HL-60 (cell line): ENCODE measurements around the gene PAK5.

Source experiments
- DNase-seq, 2 experiments: peaks; one replicate each; pipeline ENCODE4 v3.0.0-alpha.2; 2010 to 2020; ENCODE audit warnings: low read depth in 1 of 2, low spot score in 1 of 2
- H3K27ac ChIP-seq: fragments of 250-450 bp; sonication (Bioruptor Pico); replicated peaks from 2 replicates; pipeline ENCODE4 v1.5.1; 2020; ENCODE audit warnings: mild to moderate bottlenecking, moderate library complexity
- H3K27me3 ChIP-seq: fragments of 250-450 bp; sonication (Bioruptor Pico); 2 replicates; pipeline ENCODE4 v1.5.1; 2021; ENCODE audit warnings: mild to moderate bottlenecking, moderate library complexity; ENCODE audit not compliant: insufficient read depth, poor library complexity, severe bottlenecking
- H3K4me3 ChIP-seq: replicated peaks from 2 replicates; pipeline ENCODE4 v1.5.1; 2011; ENCODE audit warnings: mild to moderate bottlenecking, control low read depth, low read length; ENCODE audit not compliant: insufficient read depth
- GABPA ChIP-seq: IDR thresholded peaks from 2 replicates; pipeline ENCODE4 v1.6.1; 2012; ENCODE audit warnings: low read depth
- POLR2AphosphoS5 ChIP-seq: IDR thresholded peaks from 2 replicates; pipeline ENCODE4 v1.6.1; 2012; ENCODE audit warnings: low read depth
- SPI1 ChIP-seq: IDR thresholded peaks from 2 replicates; pipeline ENCODE4 v1.6.1; 2012; ENCODE audit warnings: low read depth, mild to moderate bottlenecking, borderline replicate concordance
- TF ChIP-seq, protein P1 (sequence below): IDR thresholded peaks from one replicate; pipeline ENCODE4 v1.5.1; 2011; ENCODE audit warnings: low read length, control low read depth, inconsistent platforms; ENCODE audit not compliant: insufficient read depth
- TF ChIP-seq, protein P2 (sequence below): IDR thresholded peaks from 2 replicates; pipeline ENCODE4 v1.6.1; 2012; ENCODE audit warnings: low read depth; ENCODE audit not compliant: insufficient replicate concordance

Gene PAK5

DNA sequence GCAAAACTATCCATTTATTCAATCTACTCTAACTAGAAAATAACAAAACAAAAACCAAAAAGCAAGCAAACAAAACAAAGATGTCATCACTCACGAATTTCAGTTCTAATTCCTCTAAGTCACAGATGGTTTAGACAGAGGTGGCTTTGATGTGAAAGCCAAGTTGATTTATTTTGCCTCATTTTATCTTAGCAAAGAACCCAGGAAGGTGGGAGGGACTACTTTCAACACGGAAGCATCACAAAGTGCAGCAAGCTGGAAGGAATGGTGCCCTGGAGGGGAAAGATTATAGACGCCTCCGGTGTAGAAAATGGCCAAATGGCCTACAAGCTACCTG, 236.1 kb downstream of the PAK5 start:
- no peak overlapping the region for H3K27ac ChIP-seq
- H3K27me3 ChIP-seq: no peaks in the 10 kb centered on the region
- DNase-seq: no peak
- TF ChIP-seq, protein P1, sequence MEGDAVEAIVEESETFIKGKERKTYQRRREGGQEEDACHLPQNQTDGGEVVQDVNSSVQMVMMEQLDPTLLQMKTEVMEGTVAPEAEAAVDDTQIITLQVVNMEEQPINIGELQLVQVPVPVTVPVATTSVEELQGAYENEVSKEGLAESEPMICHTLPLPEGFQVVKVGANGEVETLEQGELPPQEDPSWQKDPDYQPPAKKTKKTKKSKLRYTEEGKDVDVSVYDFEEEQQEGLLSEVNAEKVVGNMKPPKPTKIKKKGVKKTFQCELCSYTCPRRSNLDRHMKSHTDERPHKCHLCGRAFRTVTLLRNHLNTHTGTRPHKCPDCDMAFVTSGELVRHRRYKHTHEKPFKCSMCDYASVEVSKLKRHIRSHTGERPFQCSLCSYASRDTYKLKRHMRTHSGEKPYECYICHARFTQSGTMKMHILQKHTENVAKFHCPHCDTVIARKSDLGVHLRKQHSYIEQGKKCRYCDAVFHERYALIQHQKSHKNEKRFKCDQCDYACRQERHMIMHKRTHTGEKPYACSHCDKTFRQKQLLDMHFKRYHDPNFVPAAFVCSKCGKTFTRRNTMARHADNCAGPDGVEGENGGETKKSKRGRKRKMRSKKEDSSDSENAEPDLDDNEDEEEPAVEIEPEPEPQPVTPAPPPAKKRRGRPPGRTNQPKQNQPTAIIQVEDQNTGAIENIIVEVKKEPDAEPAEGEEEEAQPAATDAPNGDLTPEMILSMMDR: no peak
- TF ChIP-seq SPI1 (no peak), POLR2AphosphoS5 (no peak), GABPA (no peak)
- TF ChIP-seq, protein P2, sequence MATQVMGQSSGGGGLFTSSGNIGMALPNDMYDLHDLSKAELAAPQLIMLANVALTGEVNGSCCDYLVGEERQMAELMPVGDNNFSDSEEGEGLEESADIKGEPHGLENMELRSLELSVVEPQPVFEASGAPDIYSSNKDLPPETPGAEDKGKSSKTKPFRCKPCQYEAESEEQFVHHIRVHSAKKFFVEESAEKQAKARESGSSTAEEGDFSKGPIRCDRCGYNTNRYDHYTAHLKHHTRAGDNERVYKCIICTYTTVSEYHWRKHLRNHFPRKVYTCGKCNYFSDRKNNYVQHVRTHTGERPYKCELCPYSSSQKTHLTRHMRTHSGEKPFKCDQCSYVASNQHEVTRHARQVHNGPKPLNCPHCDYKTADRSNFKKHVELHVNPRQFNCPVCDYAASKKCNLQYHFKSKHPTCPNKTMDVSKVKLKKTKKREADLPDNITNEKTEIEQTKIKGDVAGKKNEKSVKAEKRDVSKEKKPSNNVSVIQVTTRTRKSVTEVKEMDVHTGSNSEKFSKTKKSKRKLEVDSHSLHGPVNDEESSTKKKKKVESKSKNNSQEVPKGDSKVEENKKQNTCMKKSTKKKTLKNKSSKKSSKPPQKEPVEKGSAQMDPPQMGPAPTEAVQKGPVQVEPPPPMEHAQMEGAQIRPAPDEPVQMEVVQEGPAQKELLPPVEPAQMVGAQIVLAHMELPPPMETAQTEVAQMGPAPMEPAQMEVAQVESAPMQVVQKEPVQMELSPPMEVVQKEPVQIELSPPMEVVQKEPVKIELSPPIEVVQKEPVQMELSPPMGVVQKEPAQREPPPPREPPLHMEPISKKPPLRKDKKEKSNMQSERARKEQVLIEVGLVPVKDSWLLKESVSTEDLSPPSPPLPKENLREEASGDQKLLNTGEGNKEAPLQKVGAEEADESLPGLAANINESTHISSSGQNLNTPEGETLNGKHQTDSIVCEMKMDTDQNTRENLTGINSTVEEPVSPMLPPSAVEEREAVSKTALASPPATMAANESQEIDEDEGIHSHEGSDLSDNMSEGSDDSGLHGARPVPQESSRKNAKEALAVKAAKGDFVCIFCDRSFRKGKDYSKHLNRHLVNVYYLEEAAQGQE: no peak
- H3K4me3 ChIP-seq: no peak overlapping the region

DNA sequence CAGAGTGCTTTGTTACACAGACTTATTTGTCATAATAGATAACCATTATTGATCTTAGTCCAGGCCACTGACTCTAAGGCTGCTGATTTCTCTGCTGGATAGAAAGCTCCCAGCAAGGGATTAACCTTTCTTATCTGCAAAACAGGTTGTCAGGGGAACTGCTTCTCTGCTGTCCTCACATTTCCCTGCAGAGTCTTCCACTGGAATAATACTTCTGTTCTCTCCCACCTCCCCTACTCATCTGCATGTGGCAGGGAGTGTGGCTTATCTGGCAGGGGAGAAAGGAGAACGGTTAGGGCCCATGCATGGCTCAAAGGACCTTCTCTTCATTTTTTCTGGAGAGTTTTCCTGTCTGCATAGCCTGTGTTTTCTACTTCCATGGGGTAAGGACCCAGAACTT, 238.3 kb downstream of the PAK5 start:
- Histone ChIP-seq H3K27me3 (no peaks in the 10 kb centered on the region), H3K4me3 (no peak overlapping the region), H3K27ac (no peak overlapping the region)
- TF ChIP-seq SPI1: no peak
- TF ChIP-seq POLR2AphosphoS5: no peak
- DNase-seq: no peak

- no peak overlapping the region for H3K4me3 ChIP-seq
- no peak for DNase-seq
- no peak overlapping the region for H3K27ac ChIP-seq
- no peaks in the 10 kb centered on the region for H3K27me3 ChIP-seq
- TF ChIP-seq POLR2AphosphoS5 (no peak), SPI1 (no peak), GABPA (no peak)
- TF ChIP-seq, protein P2: no peak
- TF ChIP-seq, protein P1: no peak
These were observed 241.3 kb downstream of the PAK5 start for GRCh38 chr20:9597547-9597946.

- no peak overlapping the region for H3K4me3 ChIP-seq
- DNase-seq: no peak
- no peak overlapping the region for H3K27ac ChIP-seq
- TF ChIP-seq, protein P1: no peak
- TF ChIP-seq POLR2AphosphoS5 (no peak), SPI1 (no peak), GABPA (no peak)
- TF ChIP-seq, protein P2: no peak
- H3K27me3 ChIP-seq: no peaks in the 10 kb centered on the region
These were observed 243.1 kb downstream of the PAK5 start for GRCh38 chr20:9595763-9596162.
